HFF-Myc (cell line): ENCODE measurements around the gene RIPK1.
"Not testable (repeated sequence)": the region's sequence is repeated elsewhere in the genome, so short reads cannot be mapped to it uniquely, and the experiment has no call there.

Experiments
- DNase-seq: peaks from one replicate; pipeline ENCODE4 v3.0.0-alpha.2; 2011; ENCODE audit warnings: low read depth; ENCODE audit errors: extremely low read depth
- H3K4me3 ChIP-seq: replicated peaks from 2 replicates; pipeline ENCODE4 v1.5.1; 2011; ENCODE audit warnings: low read depth, mild to moderate bottlenecking, control low read depth, low read length
- CTCF ChIP-seq: IDR thresholded peaks from 2 replicates; pipeline ENCODE4 v1.5.1; 2012; ENCODE audit warnings: mild to moderate bottlenecking, low read depth, low read length, control low read depth; ENCODE audit errors: missing control alignments

The RIPK1 gene

DNA sequence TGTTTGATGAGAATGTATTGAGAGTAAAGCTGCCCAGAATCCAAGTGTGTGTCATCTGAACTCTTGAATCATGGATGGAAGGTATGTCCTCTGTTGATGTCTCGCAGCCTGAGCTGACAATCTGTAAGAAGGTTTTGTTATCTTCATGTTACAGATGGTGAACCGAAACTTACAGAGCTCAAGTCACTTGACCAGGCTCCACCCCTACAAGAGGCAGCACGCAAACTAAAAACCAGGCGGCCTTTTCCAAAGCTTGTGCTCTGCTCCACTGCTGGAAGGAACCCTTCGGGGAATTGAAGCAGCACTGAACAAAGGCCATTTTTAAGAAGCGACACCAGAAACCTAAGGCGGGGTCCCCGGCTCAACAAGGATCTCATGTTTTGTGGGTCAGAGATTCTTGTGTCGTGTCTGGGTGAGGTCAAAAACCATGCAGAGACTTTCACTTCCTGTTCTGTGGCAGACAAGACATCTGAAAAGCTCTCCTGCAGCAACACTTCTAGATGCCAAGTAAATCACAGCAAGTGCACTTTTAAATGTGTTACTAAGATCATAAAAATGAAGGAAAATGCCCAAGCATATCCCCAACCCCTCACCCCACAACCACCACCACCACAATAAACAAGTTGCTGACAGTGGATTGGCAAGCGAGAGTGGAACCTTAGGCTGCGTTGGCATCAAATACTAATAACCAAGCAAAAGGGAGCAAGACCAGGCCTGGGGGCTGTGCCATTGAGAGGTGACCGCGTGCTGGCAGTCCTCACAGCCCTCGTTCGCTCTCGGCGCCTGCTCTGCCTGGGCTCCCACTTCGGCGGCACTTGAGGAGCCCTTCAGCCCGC, 41.3 kb upstream of the RIPK1 start:
- no peak for DNase-seq
- TF ChIP-seq CTCF: no peak
- no peak overlapping the region for H3K4me3 ChIP-seq

DNA sequence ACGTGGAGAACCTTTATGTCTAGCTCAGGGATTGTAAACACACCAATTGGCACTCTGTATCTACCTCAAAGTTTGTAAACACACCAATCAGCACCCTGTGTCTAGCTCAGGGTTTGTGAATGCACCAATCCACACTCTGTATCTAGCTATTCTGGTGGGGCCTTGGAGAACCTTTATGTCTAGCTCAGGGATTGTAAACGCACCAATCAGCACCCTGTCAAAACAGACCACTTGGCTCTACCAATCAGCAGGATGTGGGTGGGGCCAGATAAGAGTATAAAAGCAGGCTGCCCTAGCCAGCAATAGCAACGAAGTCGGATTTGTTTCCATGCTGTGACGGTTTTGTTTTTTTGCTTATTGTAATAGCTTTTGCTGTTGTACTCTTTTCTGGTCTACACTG, 40.1 kb upstream of the RIPK1 start:
- H3K4me3 ChIP-seq, DNase-seq: not testable (repeated sequence)

- TF ChIP-seq CTCF: no peak
- no peak overlapping the region for H3K4me3 ChIP-seq
- DNase-seq: no peak
These were observed 36.2 kb upstream of the RIPK1 start for GRCh38 chr6:3031857-3032640.

DNA sequence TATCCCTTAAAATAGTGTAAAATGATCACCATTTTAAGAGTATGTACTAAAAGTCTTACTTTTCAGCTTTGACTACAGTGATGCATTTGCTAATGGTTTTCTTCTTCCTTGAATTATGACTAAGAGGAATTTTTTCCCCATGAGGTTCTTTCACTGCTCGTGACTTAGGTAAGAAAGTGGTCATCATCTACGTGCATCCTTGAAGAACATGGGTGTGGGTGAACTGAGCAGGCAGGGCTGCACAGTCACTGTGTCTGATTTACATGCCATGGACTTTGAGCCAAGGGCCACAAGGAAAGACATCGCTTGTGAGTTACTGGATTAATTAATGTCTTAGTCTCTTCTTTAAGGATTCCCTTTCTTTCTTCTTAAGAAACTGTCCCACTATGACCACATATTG, 35.3 kb upstream of the RIPK1 start:
- DNase-seq: no peak
- no peak for TF ChIP-seq CTCF
- H3K4me3 ChIP-seq: no peak overlapping the region

- TF ChIP-seq CTCF: no peak
- DNase-seq: no peak
- H3K4me3 ChIP-seq: no peak overlapping the region
These were observed 34.6 kb upstream of the RIPK1 start for GRCh38 chr6:3033652-3034051.

DNA sequence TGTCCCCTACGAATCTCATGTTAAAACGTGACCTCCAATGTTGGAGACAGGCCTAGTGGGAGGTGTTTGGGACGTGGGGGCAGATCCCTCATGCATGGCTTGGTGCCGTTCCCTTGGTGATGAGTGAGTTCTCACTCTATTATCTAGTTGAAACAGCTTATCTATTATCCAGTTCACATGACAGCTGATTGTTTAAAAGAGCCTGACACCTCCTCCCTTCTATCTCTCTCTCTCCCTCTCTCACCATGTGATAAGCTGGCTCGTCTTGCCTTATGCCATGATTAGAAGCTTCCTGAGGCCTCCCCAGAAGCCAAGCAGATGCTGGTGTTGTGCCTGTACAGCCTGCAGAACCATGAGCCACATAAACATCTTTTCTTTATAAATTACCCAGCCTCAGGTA, 32.9 kb upstream of the RIPK1 start:
- DNase-seq: no peak
- H3K4me3 ChIP-seq: no peak overlapping the region
- TF ChIP-seq CTCF: no peak

- no peak overlapping the region for H3K4me3 ChIP-seq
- DNase-seq: no peak
- TF ChIP-seq CTCF: no peak
These were observed 31.2 kb upstream of the RIPK1 start for GRCh38 chr6:3036861-3037637.
